Cardiac muscle cell (in vitro differentiated cells and primary cell): ENCODE results near the gene CEL. TPM values are rescaled to one million over a fixed set of nuclear protein-coding genes. Genes with fewer than 3 reads are reported as not detected.

Experiments used
- DNase-seq, 2 donors: peaks; one replicate each; pipeline versions ENCODE4 v3.0.0 to v3.0.0-alpha.2; 2010 to 2017; ENCODE audit warnings: low read depth in 1 of 2, low spot score in 1 of 2
- H3K27ac ChIP-seq: fragments of 200-600 bp; sonication (generic); 2 replicates; pipeline ENCODE4 v1.5.1; 2016
- H3K27me3 ChIP-seq: fragments of 200-600 bp; sonication (generic); 2 replicates; pipeline ENCODE4 v1.6.0; 2016; ENCODE audit warnings: control low read depth
- H3K36me3 ChIP-seq: fragments of 200-600 bp; sonication (generic); 2 replicates; pipeline ENCODE4 v1.5.1; 2016; ENCODE audit warnings: control low read depth
- H3K4me1 ChIP-seq: fragments of 200-600 bp; sonication (generic); 2 replicates; pipeline ENCODE4 v1.8.1; 2017; ENCODE audit warnings: low read depth, mild to moderate bottlenecking, mixed run types
- H3K4me3 ChIP-seq: fragments of 200-600 bp; sonication (generic); 2 replicates; pipeline ENCODE4 v1.5.1; 2016; ENCODE audit warnings: mild to moderate bottlenecking
- H3K9me3 ChIP-seq: fragments of 200-600 bp; sonication (generic); 2 replicates; pipeline ENCODE4 v1.5.1; 2017; ENCODE audit warnings: low read depth, mild to moderate bottlenecking, control low read depth
- polyA plus RNA-seq: library from polyadenylated mRNA; unstranded; fragments of >200 nt; fragmentation: Nextera tagmentation; extraction: Ambion mirVana; gene quantifications from 2 replicates; pipeline ENCODE4 v1.2.1, GENCODE V29; 2016
- total RNA-seq: library from RNA; depleted of rRNA; stranded (reverse); fragments of >200 nt; gene quantifications from 2 replicates; pipeline ENCODE4 v1.2.3, GENCODE V29; 2016
- TF ChIP-seq, protein P1 (sequence below): IDR thresholded peaks from 2 replicates; pipeline ENCODE4 v1.5.1; 2012; ENCODE audit warnings: low read depth, mild to moderate bottlenecking, low read length

The CEL gene
- total and polyA plus RNA-seq, 2 experiments from 2014 or later: 0.73 to 1.1 TPM

DNA sequence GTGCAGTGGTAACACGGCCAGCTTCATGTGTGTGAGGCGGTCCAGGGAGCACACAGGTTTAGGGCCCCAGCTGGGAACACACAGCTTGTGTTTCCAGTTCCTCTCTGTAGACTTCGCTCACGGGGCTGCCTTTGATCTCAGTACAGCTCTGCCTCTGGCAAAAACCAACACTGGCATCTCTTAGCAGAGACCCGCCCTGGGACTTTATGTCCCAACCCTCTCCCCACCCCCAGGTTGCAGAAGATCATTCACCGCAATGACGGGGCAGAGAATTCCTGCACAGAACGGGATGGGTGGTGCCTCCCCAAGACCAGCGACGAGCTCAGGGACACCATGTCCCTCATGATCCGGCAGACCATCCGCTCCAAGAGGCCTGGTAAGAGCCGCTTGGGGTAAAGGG is 5.2 kb upstream of the CEL start:
- no peak overlapping the region for H3K27ac ChIP-seq
- H3K4me1 ChIP-seq: peaks cover 18% of the 10 kb centered on the region
- H3K9me3 ChIP-seq: no peaks in the 10 kb centered on the region
- no peak for DNase-seq
- no peak overlapping the region for H3K4me3 ChIP-seq
- H3K36me3 ChIP-seq: peaks cover 35% of the 10 kb centered on the region
- TF ChIP-seq, protein P1, sequence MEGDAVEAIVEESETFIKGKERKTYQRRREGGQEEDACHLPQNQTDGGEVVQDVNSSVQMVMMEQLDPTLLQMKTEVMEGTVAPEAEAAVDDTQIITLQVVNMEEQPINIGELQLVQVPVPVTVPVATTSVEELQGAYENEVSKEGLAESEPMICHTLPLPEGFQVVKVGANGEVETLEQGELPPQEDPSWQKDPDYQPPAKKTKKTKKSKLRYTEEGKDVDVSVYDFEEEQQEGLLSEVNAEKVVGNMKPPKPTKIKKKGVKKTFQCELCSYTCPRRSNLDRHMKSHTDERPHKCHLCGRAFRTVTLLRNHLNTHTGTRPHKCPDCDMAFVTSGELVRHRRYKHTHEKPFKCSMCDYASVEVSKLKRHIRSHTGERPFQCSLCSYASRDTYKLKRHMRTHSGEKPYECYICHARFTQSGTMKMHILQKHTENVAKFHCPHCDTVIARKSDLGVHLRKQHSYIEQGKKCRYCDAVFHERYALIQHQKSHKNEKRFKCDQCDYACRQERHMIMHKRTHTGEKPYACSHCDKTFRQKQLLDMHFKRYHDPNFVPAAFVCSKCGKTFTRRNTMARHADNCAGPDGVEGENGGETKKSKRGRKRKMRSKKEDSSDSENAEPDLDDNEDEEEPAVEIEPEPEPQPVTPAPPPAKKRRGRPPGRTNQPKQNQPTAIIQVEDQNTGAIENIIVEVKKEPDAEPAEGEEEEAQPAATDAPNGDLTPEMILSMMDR: no peak
- no peaks in the 10 kb centered on the region for H3K27me3 ChIP-seq

DNA sequence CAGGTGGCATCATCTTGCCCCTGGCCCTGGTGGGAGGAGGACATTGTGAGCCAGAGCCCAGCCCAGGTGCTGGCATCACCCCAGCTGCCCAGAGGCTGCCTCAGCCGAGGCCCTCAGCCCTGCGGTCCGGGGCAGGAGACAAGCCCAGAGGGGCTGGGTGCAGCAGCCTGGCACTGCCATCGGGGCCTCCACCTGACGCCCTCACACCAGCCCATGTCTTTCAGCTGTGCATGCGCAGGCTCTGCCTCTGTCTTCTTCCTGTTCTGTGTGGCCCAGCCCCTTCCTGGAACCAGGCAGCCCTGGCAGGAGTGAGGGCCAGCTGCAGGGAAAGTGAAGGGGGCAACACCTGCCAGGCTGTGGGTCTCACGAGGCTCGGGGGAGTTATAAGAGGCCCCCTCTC is 4.8 kb upstream of the CEL start:
- TF ChIP-seq, protein P1: no peak
- DNase-seq: no peak
- Histone ChIP-seq H3K4me1 (peaks cover 18% of the 10 kb centered on the region), H3K27me3 (no peaks in the 10 kb centered on the region), H3K9me3 (no peaks in the 10 kb centered on the region), H3K36me3 (peaks cover 31% of the 10 kb centered on the region), H3K27ac (no peak overlapping the region), H3K4me3 (no peak overlapping the region)

DNA sequence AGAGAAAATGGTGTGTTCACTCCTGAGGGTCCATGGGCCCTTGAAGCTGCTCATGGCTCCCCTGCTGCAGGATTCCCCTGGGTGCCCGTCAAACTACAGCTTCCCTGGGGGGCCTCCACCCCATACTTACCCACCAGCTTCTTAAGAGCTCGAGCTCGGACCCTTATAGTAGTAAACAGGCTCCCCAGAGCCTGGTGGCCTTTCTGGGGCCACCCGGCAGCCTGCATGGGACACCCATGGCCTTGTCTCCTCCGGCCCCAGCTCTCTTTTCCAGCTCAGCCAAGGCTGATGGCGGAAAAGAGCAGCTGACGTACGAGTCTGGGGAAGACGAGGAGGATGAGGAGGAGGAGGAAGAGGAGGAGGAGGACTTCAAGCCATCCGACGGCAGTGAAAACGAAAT is 4.2 kb upstream of the CEL start:
- DNase-seq: no peak
- H3K27me3 ChIP-seq: no peaks in the 10 kb centered on the region
- no peaks in the 10 kb centered on the region for H3K9me3 ChIP-seq
- peaks cover 18% of the 10 kb centered on the region for H3K4me1 ChIP-seq
- H3K27ac ChIP-seq: no peak overlapping the region
- peaks cover 31% of the 10 kb centered on the region for H3K36me3 ChIP-seq
- TF ChIP-seq, protein P1: no peak
- no peak overlapping the region for H3K4me3 ChIP-seq

DNA sequence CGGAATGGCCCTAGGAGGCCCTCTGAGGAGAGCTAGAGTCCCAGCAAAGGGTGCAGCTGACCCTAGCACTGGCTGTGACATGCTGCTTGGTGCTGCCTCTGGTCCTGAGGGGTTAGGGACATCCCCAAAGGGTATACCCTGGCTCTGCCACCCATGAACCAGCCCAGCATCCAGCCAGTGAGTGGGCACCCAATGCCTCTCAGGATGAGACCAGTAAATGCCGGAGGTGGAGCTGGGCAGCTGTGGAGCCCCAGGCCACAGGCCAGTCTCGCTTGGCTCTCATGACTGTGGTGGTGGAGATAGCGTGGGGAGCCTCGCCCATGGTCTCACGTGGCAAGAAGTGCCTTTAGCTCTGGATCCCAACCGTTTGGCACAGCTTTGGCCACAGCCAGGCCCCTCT is 3.7 kb upstream of the CEL start:
- H3K36me3 ChIP-seq: peaks cover 31% of the 10 kb centered on the region

DNA sequence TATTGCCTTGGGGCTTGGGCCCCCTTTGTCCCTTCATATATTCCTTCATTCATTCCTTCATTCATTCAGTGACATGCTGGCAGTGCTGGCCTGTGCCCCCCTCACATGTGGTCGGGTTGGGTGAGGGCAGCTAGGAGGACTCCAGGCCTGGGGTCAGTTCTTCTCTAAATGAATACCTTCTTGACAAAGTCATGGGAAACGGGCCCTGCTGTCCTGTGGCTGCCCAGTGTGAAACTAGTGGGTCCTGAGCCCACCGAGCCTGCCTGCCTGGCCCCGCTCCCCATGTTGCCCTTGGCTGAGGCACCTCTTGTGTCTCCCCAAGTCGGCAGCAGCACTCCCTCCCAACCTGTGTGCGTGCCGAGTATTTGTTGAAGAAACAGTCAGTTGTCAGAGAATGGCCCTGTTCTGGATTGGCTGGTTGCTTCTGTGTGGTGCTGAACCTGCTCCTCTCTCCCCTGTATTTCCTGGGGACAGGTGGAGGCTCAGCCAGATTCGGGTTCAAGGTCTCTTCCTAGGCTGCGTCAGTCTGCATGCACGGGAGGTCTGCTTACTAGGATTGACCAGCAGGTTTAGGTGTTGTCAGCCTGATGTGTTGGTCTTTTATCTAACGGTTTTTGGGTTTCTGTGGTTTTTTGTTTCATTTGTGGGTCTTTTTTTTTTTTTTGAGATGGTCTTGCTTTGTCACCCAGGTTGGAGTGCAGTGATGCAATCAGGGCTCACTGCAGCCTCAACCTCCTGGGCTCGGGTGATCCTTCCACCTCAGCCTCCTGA is 3.0 kb upstream of the CEL start:
- TF ChIP-seq, protein P1: no peak
- no peak overlapping the region for H3K4me3 ChIP-seq
- peaks cover 27% of the 10 kb centered on the region for H3K36me3 ChIP-seq
- no peaks in the 10 kb centered on the region for H3K27me3 ChIP-seq
- H3K9me3 ChIP-seq: no peaks in the 10 kb centered on the region
- no peak overlapping the region for H3K27ac ChIP-seq
- no peak for DNase-seq
- peaks cover 18% of the 10 kb centered on the region for H3K4me1 ChIP-seq

More for the DNA sequence above, 3.7 kb upstream of the CEL start:
- H3K4me1 ChIP-seq: peaks cover 18% of the 10 kb centered on the region
- no peaks in the 10 kb centered on the region for H3K9me3 ChIP-seq
- no peaks in the 10 kb centered on the region for H3K27me3 ChIP-seq
- no peak overlapping the region for H3K4me3 ChIP-seq
- DNase-seq: no peak
- TF ChIP-seq, protein P1: no peak
- H3K27ac ChIP-seq: no peak overlapping the region
